DND-41 (cell line): ENCODE results near the gene ITGAV.

Source experiments
- EZH2 ChIP-seq: IDR thresholded peaks from 3 replicates; pipeline ENCODE4 v1.6.1; 2012; ENCODE audit warnings: borderline replicate concordance, low read depth, mild to moderate bottlenecking, moderate library complexity, low read length, inconsistent platforms; ENCODE audit not compliant: severe bottlenecking
- TF ChIP-seq, protein P1 (sequence below): IDR thresholded peaks from 2 replicates; pipeline ENCODE4 v1.5.1; 2012; ENCODE audit warnings: borderline replicate concordance, low read length, moderate library complexity, mild to moderate bottlenecking; ENCODE audit not compliant: poor library complexity, severe bottlenecking; ENCODE audit errors: extremely low read depth

DNA sequence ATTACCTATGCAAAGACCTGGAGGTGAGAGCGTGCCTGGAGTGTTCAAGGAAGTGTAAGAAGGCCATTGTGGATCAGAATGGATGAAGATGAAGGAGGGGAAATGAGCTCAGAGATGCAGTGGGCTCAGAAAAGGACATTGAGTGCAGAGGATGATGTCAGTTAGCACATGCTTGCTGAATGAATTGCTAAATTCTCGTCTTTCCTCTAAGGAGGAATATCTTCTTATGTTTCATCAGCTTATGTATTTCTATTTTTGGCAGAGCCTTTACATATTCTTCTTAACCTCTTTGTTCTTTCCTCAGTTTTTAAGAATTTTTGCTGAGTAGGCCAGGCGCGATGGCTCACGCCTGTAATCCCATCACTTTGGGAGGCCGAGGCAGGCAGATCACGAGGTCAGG is 134.9 kb downstream of the ITGAV start:
- TF ChIP-seq, protein P1, sequence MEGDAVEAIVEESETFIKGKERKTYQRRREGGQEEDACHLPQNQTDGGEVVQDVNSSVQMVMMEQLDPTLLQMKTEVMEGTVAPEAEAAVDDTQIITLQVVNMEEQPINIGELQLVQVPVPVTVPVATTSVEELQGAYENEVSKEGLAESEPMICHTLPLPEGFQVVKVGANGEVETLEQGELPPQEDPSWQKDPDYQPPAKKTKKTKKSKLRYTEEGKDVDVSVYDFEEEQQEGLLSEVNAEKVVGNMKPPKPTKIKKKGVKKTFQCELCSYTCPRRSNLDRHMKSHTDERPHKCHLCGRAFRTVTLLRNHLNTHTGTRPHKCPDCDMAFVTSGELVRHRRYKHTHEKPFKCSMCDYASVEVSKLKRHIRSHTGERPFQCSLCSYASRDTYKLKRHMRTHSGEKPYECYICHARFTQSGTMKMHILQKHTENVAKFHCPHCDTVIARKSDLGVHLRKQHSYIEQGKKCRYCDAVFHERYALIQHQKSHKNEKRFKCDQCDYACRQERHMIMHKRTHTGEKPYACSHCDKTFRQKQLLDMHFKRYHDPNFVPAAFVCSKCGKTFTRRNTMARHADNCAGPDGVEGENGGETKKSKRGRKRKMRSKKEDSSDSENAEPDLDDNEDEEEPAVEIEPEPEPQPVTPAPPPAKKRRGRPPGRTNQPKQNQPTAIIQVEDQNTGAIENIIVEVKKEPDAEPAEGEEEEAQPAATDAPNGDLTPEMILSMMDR, result no peak
- TF ChIP-seq EZH2, result no peak
